Measurements from ENCODE around the gene ICAM5.

- TF ChIP-seq, protein P1, sequence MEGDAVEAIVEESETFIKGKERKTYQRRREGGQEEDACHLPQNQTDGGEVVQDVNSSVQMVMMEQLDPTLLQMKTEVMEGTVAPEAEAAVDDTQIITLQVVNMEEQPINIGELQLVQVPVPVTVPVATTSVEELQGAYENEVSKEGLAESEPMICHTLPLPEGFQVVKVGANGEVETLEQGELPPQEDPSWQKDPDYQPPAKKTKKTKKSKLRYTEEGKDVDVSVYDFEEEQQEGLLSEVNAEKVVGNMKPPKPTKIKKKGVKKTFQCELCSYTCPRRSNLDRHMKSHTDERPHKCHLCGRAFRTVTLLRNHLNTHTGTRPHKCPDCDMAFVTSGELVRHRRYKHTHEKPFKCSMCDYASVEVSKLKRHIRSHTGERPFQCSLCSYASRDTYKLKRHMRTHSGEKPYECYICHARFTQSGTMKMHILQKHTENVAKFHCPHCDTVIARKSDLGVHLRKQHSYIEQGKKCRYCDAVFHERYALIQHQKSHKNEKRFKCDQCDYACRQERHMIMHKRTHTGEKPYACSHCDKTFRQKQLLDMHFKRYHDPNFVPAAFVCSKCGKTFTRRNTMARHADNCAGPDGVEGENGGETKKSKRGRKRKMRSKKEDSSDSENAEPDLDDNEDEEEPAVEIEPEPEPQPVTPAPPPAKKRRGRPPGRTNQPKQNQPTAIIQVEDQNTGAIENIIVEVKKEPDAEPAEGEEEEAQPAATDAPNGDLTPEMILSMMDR (IDR thresholded peaks at IDR 0.05; ENCODE audit: poor library complexity, severe bottlenecking), result no peak
- TF ChIP-seq RAD21 (conservative IDR thresholded peaks at IDR 0.05), result no peak
- TF ChIP-seq MXI1 (conservative IDR thresholded peaks at IDR 0.05; ENCODE audit: poor library complexity, severe bottlenecking), result no peak
- no peak for TF ChIP-seq POLR2AphosphoS5 (IDR thresholded peaks at IDR 0.05)
- no peak for TF ChIP-seq EP300 (conservative IDR thresholded peaks at IDR 0.05; ENCODE audit: poor library complexity, severe bottlenecking)
- TF ChIP-seq TAF1 (IDR thresholded peaks at IDR 0.05; ENCODE audit: low read depth), result no peak
Measured at GRCh38 chr19:10327793-10328192, 38.0 kb downstream of the ICAM5 start.
